Inflammatory macrophage (primary cell): ENCODE data around the gene CLN3.
A peak's percentile ranks its signal among the peaks of the same experiment; 100 is the strongest.
"Not testable (repeated sequence)": the region's sequence is repeated elsewhere in the genome, so short reads cannot be mapped to it uniquely, and the experiment has no call there.

Experiments
- DNase-seq, 2 donors: peaks; one replicate each; pipeline ENCODE4 v3.0.0-alpha.2; 2020 to 2022
- total RNA-seq, 18 experiments: gene quantifications; one replicate each; lab custom pipeline; 2026; ENCODE audit warnings: mixed read lengths in 6 of 18, inconsistent platforms in 2 of 18; lab: John Stamatoyannopoulos, UW

The CLN3 gene
- total RNA-seq, result 6.2 to 21.9 (median 14.0) reads per million in 18 experiments

DNA sequence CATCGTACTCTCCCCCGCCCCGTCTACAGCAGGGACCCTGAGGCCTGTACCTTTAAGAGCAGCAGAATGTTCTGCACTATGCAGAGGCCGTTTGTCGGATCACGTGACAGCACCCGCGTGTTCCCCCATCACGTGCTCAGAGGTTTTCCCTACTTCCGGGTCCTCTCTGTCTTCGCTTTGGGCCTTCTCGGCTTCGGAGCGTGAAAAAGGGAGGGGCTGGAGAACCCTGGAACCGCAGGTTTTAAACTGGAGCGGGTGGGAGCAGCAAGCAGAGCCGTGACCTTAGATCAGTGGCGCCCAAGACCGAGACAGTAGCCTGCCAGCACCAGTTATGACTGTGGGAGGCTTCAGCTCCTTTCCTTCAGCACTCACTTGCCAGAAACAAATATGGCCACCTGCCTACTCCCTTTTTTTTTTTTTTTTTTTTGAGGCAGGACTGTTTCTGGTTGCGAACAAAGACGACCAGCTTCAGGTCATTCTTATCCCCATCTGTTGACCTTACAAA, at the start of gene CLN3:
CLN3 (minus strand) TSS at position 105 of the 505 bp plus-strand sequence. CDS start 315 bp downstream, outside the sequence.
- DNase-seq, result peak; percentile 95 to 96

DNA sequence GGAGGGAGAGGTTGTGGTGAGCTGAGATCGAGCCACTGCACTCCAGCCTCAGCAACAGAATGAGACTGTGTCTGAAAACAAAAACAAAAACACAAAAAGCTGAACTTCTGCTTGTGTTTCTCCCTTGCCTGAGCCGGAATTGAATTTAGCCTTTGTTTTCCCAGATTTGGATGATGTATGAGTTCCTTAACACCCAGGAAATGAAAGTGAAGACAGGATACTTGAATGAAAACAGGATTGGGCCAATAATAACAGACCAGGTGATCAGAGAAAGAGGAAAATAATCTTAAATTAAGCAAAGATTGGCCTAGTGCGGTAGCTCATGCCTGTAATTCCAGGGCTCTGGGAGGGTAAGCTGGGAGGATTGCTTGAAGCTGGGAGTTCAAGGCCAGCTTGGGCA, 48.5 kb upstream of the CLN3 start:
- no peak for DNase-seq

DNA sequence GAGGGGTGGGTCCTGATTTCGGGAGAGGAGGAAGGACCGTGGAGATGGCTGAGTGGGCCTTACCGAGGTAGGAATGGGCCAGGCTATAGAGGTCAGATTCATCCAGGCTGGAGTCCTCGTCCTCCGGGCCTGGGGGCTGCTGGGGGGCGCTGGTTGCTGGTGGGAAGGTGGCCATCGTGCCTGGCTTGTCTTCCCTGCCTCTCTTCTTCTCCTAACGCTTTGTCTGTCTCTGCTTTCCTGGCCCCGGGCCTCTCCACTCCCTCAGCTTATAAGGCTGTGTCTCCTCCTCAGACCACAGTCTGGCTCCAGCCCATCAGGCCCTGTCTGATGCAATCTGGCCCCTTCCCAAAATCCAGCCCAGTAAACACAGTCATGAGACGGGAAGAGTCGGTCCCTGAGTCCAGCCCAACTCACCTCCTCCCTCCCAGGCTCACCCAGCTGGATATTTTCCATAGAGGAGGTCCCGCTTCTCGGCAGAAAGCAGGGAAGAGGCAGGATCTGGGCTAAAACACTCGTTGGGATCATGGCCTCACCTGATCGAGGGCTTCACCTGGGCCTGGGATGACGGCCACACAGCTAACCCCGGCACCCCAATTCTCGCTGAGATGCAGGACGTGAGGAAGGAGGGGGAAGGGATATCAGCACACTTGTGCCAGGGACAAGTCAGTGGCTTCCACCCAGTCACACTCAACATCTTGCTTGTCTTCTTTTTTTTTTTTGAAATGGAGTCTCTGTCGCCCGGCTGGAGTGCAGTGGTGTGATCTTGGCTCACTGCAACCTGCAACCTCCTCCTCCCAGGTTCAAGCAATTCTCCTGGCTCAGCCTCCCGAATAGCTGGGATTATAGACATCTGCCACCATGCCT, 47.1 kb upstream of the CLN3 start, which contains the start of gene NUPR1:
NUPR1 (minus strand) TSS at position 242 of the 864 bp plus-strand sequence; CDS start at position 175, 67 bp downstream.
- no peak for DNase-seq

DNA sequence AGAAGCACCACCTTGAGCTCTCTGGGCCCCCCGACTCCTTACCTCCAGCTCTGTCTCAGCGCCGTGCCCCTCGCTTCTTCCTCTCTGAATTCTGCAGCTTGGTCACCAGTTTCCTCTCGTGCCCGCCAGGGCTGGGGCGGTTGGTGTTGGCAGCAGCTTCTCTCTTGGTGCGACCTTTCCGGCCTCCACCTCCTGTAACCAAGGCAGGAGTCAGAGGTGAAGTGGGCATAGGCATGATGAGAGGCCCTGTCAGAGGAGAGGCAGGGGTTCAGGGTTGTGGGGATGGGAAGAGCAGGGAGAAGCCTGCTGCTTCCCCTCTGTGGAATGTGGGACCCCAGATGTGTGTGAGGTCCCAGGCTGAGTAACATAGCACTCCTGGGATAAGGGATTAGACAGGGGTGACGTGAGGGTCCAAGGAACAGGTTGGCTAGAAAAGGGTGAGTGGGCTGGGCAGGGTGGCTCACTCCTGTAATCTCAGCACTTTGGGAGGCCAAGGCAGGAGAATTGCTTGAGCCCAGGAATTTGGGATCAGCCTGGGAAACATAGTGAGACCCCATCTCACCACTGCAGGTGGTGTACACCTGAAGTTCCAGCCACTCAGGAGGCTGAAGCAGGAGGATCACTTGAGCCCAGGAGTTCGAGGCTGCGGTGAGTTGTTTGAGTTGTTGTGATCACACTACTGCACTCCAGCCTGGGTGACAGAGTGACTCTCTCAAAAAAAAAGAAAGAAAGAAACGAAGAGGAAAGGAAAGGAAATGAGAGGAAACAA, 46.3 kb upstream of the CLN3 start:
- no peak for DNase-seq

DNA sequence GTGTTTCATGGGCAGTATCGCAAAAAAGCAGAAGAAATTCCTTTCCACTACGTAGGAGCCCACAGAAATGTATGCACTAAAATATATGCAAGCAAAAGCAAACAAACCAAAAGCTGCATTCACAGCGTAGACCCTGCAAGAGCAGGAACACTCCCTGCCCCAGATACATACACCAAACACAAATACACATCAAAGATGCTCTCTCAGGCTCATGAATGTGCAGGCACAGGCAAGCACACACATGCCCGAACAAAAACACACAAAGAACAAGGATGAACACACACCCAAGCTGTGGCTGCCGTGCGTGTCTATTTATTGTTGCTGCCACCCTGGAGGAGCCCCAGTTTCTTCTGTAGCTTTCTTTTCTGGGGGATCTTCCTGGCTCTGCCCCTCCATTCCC, 45.2 kb upstream of the CLN3 start:
- no peak for DNase-seq

DNA sequence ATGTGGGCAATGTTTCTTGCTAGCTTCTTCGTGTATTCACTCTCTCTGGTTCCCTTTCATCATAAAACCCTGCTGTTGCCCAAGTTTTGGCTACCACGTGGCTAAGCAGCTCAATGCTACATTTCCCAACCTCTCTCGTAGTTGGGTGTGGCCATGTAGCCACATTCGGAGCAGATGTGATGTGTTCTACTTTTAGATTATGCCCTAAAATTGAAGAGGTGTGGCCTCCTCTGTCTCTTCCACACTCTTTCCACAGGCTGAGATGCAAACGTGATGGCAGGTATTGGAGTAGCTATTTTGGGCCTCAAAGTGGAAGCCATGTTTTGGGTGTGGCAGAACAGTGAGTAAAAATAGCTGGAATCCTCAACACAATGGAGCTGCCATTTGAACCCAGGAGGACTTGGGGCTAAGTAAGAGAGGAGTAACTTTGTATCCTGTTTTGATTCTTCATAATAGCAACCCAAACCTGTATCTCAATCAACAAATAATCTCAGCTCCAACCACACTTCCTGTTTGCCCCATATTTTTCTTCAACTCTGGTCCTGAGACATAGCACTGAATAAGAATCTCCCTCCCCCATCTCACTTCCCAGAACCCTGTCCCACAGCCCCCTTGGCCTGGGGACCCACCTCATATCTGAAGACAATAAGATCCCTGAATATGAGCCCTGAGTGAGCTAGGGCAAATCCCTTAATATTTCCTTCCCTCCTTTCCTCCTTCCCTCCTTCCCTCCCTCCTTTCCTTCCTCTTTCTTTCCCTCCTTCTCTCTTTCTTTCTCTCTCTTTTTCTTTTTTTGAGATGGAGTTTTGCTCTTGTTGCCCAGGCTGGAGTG, 42.9 kb upstream of the CLN3 start:
- DNase-seq, result peak; percentile 96 to 99

DNA sequence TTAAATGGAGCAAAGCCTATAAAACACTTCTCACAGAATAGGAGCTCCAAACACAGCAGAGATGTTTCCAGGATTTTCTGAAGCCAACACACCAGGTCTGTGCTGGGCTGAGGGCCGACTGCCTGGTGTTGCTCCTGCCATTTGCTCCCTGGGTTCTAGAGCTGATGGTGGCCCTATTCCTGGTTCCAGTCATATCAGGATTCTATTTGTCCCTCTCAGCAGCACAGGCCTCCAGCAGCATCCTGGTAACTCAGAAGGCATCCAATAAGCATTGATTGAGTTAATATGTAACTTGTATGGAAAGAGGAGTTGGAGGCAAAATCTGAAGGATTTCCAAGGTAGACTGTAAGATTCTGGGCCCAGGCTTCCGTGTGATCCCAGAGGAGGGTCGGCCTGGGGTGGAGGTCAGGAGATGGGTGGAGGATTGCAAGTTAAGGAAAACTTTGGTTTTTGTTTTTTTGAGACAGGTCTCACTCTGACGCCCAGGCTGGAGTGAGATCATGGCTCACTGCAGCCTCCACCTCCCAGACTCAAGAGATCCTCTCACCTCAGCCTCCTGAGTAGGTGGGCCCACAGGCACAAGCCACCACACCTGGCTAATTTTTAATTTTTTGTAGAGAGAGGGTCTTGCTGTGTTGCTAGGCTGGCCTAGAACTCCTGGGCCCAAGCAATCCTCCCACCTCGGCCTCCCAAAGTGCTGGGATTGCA, 41.2 kb upstream of the CLN3 start:
- DNase-seq, result no peak

DNA sequence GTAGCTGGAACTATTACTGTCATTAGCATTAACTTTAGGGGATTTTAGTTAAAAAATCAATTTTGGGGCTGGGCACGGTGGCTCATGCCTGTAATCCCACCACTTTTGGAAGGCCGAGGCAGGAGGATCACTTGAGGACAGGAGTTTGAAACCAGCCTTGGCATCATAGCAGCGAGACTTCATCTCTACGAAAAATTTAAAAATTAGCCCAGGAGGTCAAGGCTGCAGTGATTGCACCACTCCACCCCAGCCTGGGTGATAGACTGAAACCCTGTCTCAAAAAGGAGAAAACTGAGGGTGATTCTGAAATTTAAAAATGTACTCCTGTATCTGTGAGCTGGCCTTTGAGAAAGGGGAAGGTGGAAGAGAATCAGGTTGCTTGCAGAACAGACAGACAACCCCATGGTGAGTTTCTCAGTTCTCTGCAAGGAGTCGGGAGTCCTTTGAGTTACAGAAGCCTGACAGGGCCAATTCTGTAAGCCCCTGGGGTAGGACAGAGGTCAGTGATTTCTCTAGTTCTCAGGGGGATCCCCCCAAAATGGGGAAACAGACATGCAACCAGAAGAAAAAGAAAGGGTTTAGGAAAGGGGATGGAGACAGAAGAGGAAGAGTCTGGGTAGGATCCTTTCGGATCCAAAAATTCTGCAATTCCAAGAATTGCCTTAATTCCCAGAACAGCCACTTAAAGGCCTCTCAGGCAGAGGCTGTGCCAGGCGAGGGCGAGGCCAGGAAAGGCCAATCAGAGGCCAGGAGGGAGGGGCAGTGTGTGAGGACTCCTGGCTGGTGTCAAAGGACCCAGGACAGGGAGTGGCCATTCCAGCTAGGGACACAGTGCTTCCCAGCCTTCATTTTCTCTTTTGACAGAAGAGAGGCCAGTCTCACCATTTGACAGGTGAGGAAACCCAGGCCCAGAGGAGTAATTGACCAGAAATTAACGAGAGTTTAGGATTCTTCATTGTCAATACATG, 40.2 kb upstream of the CLN3 start:
- peak; percentile 74 to 78 for DNase-seq

DNA sequence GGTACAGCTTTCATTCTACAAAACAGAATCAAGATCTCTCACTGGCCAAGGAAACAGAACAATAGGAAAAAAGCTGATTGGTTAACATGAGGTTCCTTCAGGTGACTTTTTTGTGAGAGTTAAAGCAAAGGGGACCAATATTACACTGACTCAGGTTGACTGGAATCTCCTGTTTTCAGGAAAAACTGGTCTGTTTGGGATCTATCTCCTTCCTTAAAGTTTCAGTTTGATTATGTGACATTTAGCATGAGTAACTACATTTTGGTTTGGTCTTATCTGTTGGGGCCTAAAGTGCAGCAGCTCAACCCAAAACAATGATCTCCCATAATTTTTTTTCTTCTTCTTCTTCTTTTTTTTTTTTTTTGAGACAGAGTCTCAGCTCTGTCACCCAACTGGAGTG, 37.2 kb upstream of the CLN3 start:
- no peak for DNase-seq

DNA sequence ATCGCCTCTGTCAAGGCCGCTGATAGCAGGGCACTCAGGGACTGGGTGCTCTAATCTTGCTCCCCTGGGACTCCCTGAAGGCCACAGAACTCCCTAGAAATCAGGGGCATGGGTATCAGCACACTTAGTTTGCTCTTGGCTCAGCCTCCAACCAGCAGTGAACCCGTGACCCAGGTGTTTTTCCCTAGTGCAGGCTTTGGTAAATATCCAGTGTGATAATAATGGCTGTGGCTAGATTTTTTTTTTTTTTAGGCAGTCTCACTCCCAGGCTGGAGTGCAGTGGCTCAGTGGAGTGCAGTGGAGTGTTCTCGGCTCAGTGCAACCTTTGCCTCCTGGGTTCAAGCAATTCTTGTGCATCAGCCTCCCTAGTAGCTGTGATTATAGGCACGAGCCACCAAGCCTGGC, 36.6 kb upstream of the CLN3 start:
- DNase-seq, result no peak

DNA sequence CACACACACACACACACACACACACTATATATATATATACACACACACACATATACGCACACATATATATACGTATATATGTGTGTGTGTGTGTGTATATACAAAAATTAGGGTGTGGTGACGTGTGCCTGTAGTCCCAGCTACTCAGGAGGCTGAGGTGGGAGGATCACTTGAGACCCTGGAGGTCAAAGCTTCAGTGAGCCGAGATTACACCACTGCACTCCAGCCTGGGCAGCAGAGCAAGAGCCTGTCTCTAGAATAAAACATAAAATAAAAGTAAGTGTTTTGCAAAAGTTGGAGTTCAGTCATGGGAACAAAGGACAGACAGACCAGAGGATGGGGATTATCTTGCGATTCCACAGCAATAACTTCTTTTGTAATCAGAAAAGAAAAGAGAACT, 36.1 kb upstream of the CLN3 start:
- no peak for DNase-seq

DNA sequence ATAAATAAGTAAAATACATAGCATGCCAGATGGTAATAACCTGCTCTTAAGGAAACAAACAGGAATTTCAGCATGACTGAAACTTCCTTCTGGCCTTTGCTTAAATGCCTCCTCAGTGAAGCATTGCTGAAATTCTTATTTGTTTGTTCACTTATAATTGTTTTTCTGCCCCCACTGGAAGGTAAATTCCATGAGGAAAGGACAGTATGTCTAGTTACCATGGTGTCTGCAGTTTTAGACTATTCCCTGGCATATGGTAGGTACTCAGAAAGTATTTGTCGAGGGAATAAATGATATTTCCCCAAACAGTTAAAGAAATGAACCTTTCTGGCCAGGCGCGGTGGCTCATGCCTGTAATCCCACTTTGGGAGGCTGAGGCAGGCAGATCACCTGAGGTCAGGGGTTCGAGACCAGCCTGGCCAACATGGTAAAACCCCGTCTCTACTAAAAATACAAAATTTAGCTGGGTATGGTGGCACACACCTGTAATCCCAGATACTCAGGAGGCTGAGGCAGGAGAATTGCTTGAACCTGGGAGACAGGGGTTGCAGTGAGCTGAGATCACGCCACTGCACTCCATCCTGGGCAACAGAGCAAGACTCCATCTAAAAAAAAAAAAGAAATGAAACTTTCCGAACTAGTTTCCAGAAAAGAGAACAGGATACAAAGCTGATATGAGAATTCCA, 35.4 kb upstream of the CLN3 start:
- DNase-seq, result not testable (repeated sequence)

DNA sequence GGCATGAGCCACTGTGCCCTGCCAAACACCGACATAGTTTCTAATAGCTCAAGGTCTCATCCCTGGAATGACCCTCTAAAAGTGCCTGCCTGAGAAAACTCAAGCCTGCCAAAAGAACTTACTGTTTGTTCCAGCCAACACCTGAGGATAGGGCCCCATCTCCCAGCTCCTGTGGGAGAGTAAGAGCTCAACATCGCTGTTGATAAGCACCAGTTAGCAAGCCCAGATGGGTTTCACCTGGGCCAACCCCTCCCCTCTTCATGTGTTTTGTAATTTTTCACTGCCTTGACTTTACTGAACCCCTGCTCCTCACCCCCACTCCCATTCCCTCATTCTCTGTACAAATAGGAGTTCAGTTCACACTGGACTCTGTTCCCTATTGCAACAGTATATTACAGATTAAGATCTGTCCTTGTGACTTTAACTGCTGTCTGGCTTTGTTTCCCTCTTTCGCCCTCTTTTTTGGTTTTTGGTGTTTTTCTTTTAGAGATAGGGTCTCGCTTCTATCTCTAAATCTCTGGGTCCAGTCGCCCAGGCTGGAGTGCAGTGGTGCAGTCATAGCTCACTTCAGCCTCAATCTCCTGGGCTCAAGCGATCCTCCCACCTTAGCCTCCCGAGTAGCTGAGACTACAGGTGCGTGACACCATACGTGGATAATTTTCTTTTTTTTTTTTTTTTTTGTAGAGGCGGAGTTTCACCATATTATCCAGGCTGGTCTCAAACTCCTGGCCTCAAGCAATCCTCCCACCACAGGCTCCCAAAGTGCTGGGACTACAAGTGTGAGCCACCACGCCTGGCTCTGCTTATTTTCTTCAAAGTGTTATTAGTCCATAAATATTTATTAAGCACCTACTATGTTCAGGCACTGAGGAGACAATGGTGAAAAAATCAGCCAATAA, 34.6 kb upstream of the CLN3 start:
- no peak for DNase-seq

DNA sequence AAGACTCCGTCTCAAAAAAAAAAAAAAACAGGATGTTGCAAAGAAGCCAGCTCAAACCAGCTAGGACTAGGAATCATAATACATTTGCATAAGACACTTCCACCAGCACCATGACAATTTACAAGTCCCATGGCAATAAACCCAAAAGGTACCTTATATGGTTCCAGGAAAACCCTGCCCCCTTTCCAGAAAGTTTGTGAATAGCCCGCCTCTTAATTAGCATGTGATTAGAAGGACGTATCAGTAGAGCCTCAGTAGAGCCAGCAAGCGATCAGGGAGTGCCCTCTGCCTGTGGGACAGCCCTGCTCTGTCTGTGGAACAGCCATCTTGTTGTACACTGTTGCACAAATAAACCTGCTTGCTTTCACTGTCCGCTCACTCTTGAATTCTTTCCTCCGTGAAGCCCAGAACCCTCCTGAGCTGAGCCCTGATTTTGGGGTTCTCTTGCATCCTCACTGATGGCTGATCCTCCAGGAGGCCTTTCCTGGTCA, 32.9 kb upstream of the CLN3 start:
- peak; percentile 31 to 67 for DNase-seq

DNA sequence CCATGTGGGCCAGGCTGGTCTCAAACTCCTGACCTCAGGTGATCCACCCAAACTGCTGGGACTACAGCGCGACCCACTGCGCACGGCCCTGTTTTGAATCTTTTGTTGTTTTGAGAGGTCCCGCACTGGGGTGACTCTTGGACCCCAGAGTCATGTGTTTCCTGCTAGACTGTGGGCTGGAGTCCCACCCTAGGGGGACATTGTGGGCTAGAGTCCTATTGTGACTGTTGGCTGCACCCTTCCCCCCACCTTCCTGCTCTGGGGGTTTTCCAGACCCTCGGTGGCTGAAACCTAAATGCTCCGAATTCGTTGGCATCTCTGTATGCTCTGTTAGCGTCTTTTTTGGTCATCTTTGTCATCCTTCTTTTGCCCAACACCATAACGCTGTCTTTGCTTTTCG, 30.9 kb upstream of the CLN3 start:
- no peak for DNase-seq

DNA sequence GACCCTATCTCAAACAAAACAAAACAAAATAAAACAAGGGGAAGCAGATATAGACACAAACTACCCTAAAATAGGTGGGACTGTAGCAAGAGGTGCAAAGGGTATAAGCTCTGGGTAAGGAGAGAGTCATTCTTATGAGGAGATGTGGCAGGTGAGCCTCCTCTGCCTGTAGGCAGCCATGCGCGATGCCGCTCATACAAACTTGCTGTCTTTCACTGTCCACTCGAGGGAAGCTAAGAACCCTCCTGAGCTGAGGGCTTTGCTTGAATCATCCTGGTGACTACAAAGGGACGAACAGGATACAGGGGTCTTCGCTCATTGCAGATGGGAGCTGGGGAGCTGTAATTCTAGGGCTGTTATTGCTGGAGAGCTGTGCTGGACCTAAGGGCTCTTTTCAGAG, 29.6 kb upstream of the CLN3 start:
- DNase-seq, result no peak

DNA sequence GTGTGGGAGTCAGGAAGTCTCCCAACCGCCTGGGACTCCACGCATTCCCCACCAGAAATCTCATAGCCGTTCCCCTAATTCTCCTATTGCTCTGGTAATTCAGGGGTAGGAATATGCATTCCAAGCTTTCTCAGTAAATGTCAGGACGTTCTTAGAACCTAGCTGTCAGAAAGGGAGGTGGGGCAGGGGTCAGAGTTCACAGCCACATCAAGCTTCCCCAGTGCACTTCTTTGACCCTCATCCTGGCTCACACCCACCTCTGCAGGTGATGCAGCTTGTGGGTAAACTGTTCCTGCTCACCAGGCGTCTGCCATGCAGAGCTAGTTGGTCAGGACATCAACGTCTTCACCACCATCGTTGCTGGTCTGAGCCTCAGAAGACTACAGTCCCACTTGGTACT, 28.8 kb upstream of the CLN3 start:
- DNase-seq, result no peak

DNA sequence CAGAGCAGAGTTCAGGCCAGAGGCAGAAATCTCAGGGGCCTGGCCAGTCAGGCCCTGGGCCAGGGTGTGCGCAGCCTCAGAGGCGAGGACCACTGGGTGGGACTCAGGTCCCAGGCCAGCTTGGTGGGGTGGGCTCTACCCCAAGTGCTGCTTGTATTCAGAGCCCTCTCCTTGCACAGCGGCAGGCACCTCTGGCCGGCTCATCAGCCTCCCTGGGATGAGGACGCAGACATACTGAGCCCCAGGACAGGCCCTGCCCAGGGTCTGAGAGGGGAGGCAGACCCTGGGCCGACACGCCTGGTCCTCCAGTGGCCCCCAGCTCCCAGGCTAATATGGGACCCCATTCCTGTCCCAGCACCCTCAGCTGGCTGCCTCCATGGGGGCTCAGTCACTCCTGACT, 22.4 kb upstream of the CLN3 start:
- DNase-seq, result no peak
